Neural progenitor cell (in vitro differentiated cells): ENCODE results near the gene ESR2.

ENCODE experiments used
- CTCF ChIP-seq: fragments of 200-600 bp; sonication (generic); IDR thresholded peaks from 2 replicates; pipeline ENCODE4 v1.5.1; 2017; ENCODE audit warnings: antibody characterized with exemption, mild to moderate bottlenecking
- EZH2 ChIP-seq: fragments of 200-600 bp; sonication (generic); IDR thresholded peaks from 2 replicates; pipeline ENCODE4 v1.6.1; 2017; ENCODE audit warnings: antibody characterized with exemption, mild to moderate bottlenecking, moderate library complexity

GRCh38 chr14:64045091-64045490, 249.1 kb downstream of the ESR2 start:
- TF ChIP-seq CTCF (no peak), EZH2 (no peak)
